HEK293T (cell line): ENCODE results near the gene C14orf132.

Experiments used
- CTCF ChIA-PET: fragments of 350-600 bp; formaldehyde crosslinking; extraction: SDS; loops from one replicate; lab custom pipeline; 2021; ENCODE audit warnings: antibody characterized with exemption, inconsistent platforms; lab: Yijun Ruan, JAX
- POLR2A ChIA-PET: fragments of 350-600 bp; formaldehyde crosslinking; extraction: SDS; loops from one replicate; lab custom pipeline; 2020; ENCODE audit warnings: antibody characterized with exemption, inconsistent platforms; lab: Yijun Ruan, JAX
- DNase-seq: peaks from one replicate; pipeline ENCODE4 v3.0.0; 2012; ENCODE audit warnings: mixed read lengths; ENCODE audit errors: extremely low spot score
- ARNT ChIP-seq: fragments of 450-650 bp; IDR thresholded peaks from 2 replicates; pipeline ENCODE4 v1.6.1; 2017; ENCODE audit warnings: mild to moderate bottlenecking
- BHLHE40 ChIP-seq: fragments of 450-650 bp; IDR thresholded peaks from 2 replicates; pipeline ENCODE4 v1.6.1; 2016; ENCODE audit warnings: mild to moderate bottlenecking, moderate library complexity, borderline replicate concordance
- CTBP1 ChIP-seq: fragments of 450-650 bp; IDR thresholded peaks from 2 replicates; pipeline ENCODE4 v1.6.1; 2016; ENCODE audit warnings: borderline replicate concordance
- ELF4 ChIP-seq: fragments of 450-650 bp; IDR thresholded peaks from 2 replicates; pipeline ENCODE4 v1.6.1; 2017; ENCODE audit warnings: antibody characterized with exemption
- FOXA1 ChIP-seq: fragments of 450-650 bp; IDR thresholded peaks from 2 replicates; pipeline ENCODE4 v1.6.1; 2016; ENCODE audit warnings: mild to moderate bottlenecking
- FOXK2 ChIP-seq: fragments of 450-650 bp; IDR thresholded peaks from 2 replicates; pipeline ENCODE4 v1.6.1; 2016; ENCODE audit warnings: mild to moderate bottlenecking
- FOXM1 ChIP-seq: fragments of 450-650 bp; IDR thresholded peaks from 2 replicates; pipeline ENCODE4 v1.6.1; 2017; ENCODE audit warnings: mild to moderate bottlenecking, borderline replicate concordance
- HDGF ChIP-seq: fragments of 450-650 bp; IDR thresholded peaks from 2 replicates; pipeline ENCODE4 v1.6.1; 2017; ENCODE audit warnings: antibody characterized with exemption, borderline replicate concordance
- L3MBTL2 ChIP-seq: fragments of 450-650 bp; conservative IDR thresholded peaks from 2 replicates; pipeline ENCODE4 v1.6.1; 2016; ENCODE audit warnings: mild to moderate bottlenecking
- LEF1 ChIP-seq: fragments of 450-650 bp; IDR thresholded peaks from 2 replicates; pipeline ENCODE4 v1.6.1; 2017; ENCODE audit warnings: mild to moderate bottlenecking, borderline replicate concordance
- NFRKB ChIP-seq: fragments of 450-650 bp; IDR thresholded peaks from 2 replicates; pipeline ENCODE4 v1.6.1; 2016; ENCODE audit warnings: mild to moderate bottlenecking, moderate library complexity
- PKNOX1 ChIP-seq: fragments of 450-650 bp; IDR thresholded peaks from 2 replicates; pipeline ENCODE4 v1.6.1; 2016
- SP1 ChIP-seq: fragments of 450-650 bp; IDR thresholded peaks from 2 replicates; pipeline ENCODE4 v1.6.1; 2017
- SUZ12 ChIP-seq: fragments of 450-650 bp; IDR thresholded peaks from 2 replicates; pipeline ENCODE4 v1.6.1; 2016; ENCODE audit warnings: mild to moderate bottlenecking
- TARDBP ChIP-seq: fragments of 450-650 bp; IDR thresholded peaks from 2 replicates; pipeline ENCODE4 v1.6.1; 2016
- ZNF384 ChIP-seq: fragments of 450-650 bp; IDR thresholded peaks from 2 replicates; pipeline ENCODE4 v1.6.1; 2016

Gene C14orf132

GRCh38 chr14:96052541-96053247 lies 13.5 kb downstream of the C14orf132 start:
- POLR2A ChIA-PET = no interaction called here
- CTCF ChIA-PET = interaction anchor here (1.2 kb wide), 2 partner anchors 8 to 12 kb away, joined by 3 to 4 read pairs; no protein-coding TSS in a partner anchor
- DNase-seq = no peak
- TF ChIP-seq NFRKB (no peak), TARDBP (no peak), LEF1 (no peak), SP1 (no peak), FOXK2 (no peak), FOXA1 (no peak), SUZ12 (no peak), L3MBTL2 (no peak)

DNA sequence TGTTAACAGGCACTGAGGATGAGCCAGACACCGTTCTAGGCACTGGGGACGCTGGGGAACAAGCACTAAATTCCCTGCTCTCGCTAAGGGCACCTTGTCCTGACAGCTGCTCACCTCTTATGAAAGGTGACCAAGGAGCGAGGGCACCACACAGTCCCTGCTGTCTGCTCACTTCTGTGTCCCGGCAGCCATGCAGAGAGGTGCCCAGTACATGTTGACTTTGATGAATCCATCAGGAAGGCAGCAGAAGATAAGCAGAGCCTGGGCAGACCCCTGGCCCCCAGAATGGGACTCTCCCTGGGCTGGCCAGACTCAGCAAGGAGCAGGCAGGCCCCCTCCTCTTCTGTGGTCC lies 14.1 kb downstream of the C14orf132 start:
- TF ChIP-seq LEF1 = no peak
- TF ChIP-seq CTBP1 = no peak
- TF ChIP-seq FOXA1 = no peak
- TF ChIP-seq ELF4 = no peak
- no peak for TF ChIP-seq SP1
- no peak for TF ChIP-seq NFRKB
- no peak for TF ChIP-seq BHLHE40
- no peak for TF ChIP-seq L3MBTL2
- no peak for TF ChIP-seq FOXM1
- TF ChIP-seq ARNT = no peak
- TF ChIP-seq HDGF = no peak
- TF ChIP-seq SUZ12 = no peak
- no peak for DNase-seq
- ChIA-PET CTCF (no interaction called here), POLR2A (no interaction called here)

DNA sequence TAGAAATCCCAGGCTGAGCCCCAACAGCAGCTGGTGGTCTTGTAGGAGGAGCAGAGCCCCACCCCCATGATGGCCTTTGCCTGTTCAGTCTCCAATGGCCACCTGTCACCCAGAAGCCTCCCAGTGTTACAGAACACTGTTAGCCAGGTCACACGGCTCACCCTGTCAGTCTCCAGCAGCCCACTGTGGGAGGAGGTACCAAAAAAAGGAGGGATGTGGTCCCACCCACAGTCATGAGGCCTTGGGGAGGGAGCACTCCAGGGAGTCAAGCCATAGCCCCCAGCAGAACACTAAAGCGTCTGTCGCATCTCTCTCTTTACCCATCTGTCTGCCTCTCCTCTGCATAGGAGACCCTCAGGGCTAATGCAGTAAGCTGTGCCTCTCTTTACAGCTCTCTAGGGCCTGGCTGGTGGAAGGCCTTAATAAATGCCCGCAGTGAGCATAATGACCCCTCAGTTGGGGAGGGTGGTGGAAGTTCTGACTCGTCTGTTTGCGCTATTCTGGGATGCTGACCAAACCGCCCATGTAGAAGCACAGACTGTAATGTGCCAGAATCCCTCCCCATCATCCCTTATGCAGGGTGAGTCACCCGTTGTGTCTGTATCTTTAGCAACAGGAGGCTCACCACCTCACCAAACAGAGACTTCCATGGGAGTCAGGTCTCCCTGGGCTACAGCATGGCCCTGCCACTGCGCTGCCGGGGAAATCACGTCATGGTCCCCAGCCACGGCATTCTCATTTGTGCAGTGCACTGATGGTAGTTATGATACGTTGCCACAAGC lies 14.6 kb downstream of the C14orf132 start:
- POLR2A ChIA-PET = no interaction called here
- no peak for TF ChIP-seq SUZ12
- CTCF ChIA-PET = no interaction called here
- no peak for DNase-seq

DNA sequence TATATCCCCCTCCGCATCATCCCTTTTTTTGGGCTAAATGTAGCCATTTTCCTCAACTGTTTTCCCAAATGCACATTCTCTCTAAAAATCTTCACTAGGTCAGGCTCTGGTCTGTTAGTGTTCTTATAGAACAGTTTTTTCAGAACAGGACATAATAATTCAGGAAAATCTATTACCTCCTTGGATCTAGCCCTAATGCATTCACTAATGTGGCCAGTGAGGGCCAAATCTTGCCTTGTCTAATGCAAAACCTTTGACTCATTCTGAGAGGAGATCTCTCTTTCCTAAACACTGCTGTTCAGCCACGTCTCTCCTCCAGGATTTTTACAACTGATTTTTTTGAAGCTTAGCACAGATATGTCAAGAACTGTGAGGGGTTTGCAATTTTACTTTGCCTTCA lies 15.5 kb downstream of the C14orf132 start:
- no peak for TF ChIP-seq FOXA1
- ChIA-PET POLR2A (no interaction called here), CTCF (no interaction called here)
- no peak for DNase-seq

- TF ChIP-seq NFRKB = no peak
- no peak for TF ChIP-seq ELF4
- no peak for TF ChIP-seq TARDBP
- TF ChIP-seq ZNF384 = no peak
- no peak for TF ChIP-seq SUZ12
- no peak for TF ChIP-seq FOXA1
- no peak for TF ChIP-seq SP1
- TF ChIP-seq PKNOX1 = no peak
- TF ChIP-seq BHLHE40 = no peak
- no peak for TF ChIP-seq LEF1
- no peak for TF ChIP-seq CTBP1
- no peak for TF ChIP-seq FOXK2
- TF ChIP-seq FOXM1 = no peak
- no peak for TF ChIP-seq HDGF
- no peak for TF ChIP-seq ARNT
- TF ChIP-seq L3MBTL2 = no peak
- ChIA-PET CTCF (interaction anchor here (0.5 kb wide), 1 partner anchor 298 kb away, joined by 4 read pairs; no protein-coding TSS in a partner anchor), POLR2A (no interaction called here)
- no peak for DNase-seq
Observed at GRCh38 chr14:96055065-96055752, 16.0 kb downstream of the C14orf132 start.

DNA sequence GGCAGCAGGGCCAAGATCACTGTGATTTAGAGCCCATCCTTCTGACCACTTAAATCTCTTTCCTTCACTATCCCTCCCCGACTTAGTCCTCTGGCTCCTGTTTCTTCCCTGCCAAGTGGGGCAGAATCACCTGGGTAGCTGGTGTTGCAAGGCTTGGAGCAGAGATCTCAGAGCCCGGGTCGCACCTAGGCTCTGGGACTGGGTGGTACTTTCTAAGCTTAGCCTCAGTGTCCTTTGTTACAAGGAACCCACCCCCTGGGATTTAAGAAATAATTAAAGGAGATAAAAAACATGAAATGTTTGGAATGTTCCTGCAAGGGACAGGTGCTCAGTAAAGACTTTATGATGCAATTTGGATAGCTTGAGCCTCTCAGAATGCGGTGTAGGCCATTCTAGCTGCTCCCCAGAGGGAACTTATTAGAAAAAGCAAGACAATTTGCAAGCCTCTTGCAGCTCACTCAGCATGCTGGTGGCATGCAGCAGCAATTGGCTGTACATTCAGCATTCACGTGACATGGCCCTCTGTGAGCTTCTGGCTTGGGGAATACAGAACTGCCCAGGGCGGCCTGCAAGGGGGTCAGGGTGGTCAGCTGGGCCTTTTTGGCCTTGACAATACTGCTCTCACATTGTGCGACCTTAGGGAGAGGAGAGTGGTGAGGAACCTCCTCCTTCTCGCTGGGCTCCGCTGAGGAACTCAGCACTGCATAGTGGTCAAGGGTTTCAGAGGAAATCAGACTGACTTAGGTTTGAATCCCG lies 16.8 kb downstream of the C14orf132 start:
- ChIA-PET POLR2A (no interaction called here), CTCF (interaction anchor here (0.5 kb wide), 1 partner anchor 298 kb away, joined by 4 read pairs; no protein-coding TSS in a partner anchor)
- TF ChIP-seq CTBP1 (no peak), TARDBP (no peak), ELF4 (no peak), ARNT (no peak), PKNOX1 (no peak), FOXM1 (no peak), SP1 (no peak), FOXK2 (no peak), ZNF384 (no peak), LEF1 (no peak), BHLHE40 (no peak), L3MBTL2 (no peak), HDGF (no peak), SUZ12 (no peak), NFRKB (no peak), FOXA1 (no peak)
- DNase-seq = no peak
